Stimulated activated CD4-positive, alpha-beta T cell treated with anti-CD3 and anti-CD28 coated beads, Interleukin-12 subunit alpha, Interleukin-12 subunit beta, amount 100 ng/mL, for 48 hours (primary cell): ENCODE data around the gene TTC8.
"Not testable (repeated sequence)": the region's sequence is repeated elsewhere in the genome, so short reads cannot be mapped to it uniquely, and the experiment has no call there.

Experiments
- DNase-seq, 3 donors: peaks; one replicate each; pipeline ENCODE4 v3.0.0-alpha.2; 2020; ENCODE audit warnings: low read depth in 2 of 3, low spot score in 1 of 3

Gene TTC8

DNA sequence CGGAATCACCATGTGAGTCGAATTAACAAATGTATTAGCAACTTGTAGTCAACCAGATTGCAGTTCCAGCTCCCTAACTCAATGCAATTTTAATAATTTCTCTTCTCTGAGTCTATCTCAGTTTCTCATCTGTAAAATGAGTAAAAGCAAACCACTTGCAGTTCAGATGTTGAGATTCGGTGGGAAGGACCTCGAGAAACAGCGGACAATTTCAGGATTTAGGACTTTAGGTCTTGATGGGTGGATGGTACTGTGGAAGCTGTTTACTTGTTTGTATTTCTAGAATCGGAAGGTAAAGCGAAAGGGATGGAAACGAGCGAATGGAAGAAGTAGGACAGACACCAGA lies 510 bp upstream of the TTC8 start:
- no peak for DNase-seq

DNA sequence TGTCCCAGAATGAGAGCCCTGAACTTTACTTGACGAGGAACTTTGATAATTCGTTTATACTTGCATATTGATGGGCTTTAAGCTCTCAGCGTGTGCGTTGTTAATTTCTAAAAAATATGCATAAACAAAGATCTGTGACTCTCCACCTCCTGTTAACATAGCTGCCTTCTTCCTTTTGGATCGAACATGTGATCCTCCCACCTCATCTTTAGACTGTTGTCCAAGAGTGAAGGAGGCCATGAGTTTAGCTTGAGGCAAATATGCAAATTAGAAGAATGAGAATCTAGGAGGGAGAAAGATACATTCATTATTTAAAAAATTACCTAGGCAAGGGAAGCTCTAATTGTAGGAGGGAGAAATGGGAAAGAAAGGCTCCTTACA lies 617 bp downstream of the TTC8 start:
- no peak for DNase-seq

DNA sequence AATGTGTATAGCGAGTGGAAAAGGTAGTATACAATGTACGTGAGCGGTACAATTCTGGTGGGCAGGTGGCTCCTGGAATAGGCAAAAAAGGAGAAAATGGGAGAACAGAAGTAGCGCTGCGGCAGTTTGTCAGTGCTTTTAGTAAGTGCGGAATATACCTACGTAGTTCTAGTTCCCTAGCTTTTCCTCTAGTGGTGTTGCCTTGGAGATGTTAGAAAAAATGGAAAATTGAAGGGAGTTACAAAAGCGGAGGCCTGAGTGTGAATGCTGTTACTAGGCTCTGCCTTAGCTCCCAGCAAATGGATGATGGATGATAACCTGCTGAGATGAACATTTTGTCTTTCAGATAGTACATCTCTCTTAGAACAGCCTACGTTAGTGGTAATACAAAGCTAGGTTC lies 1.1 kb downstream of the TTC8 start:
- DNase-seq: no peak

DNA sequence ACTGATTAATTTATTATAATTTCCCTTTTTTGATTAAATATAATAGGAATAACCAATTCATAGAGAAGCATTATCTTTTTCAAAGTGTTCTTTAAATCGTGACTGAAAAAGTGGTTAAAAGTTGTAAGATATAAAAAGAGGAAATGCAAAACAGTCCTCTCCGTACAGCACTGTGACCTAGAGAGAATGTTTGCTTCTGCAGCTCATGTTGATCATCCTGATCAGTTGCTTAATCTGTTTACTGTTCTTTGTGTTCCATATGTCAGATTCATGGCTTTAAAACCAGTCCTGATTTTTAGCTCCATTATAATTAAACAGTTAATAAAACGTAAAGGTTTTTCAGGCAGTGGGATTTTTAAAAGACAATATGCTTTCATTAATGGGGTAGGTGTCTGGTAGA lies 4.7 kb downstream of the TTC8 start:
- no peak for DNase-seq

DNA sequence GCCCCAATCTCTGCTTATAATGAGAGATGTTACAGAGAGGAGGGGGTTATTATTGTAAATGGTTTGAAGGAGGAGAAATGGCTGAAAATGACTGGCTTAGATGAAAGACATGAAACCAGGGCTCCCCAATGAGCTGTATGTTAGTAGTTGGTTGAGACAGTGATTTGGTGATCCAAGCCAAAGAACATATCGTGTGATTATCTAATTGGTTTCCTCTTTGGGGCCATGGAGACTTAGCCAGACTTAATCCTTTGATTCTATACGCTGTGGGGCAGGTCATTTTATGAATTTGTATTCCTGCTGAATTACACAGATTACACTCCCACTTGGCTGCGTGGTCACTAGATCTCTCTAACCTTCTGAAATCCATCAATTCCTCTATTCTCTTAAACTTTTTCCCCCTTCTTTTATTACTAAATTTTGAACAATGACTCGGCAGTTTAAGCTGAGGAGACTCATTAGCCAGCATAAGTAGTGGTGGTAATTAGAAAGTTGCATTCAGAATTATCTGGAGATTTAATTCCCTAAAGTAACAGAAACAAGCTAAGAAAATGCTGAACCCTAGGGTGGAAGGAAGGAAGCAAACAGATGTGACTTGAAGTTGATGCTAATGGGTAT lies 5.3 kb downstream of the TTC8 start:
- no peak for DNase-seq

DNA sequence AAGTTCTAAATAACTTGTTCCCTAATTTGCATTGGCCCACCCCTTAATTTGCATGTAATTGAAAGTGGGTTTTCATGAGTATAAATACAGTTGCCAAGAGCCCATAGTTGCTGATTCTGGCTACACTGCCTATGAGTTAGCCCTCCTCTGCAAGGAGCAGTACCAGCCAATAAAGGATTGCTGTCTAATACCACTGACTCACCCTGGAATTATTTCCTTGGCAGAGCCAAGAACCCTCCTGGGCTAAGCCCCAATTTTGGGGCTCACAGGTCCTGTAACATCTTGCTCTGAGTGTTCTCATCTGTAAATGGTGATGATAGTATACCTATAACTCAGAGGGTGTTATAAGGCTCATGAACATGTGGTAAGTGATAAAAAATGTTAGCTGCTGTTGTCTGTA lies 6.8 kb downstream of the TTC8 start:
- no peak for DNase-seq

DNA sequence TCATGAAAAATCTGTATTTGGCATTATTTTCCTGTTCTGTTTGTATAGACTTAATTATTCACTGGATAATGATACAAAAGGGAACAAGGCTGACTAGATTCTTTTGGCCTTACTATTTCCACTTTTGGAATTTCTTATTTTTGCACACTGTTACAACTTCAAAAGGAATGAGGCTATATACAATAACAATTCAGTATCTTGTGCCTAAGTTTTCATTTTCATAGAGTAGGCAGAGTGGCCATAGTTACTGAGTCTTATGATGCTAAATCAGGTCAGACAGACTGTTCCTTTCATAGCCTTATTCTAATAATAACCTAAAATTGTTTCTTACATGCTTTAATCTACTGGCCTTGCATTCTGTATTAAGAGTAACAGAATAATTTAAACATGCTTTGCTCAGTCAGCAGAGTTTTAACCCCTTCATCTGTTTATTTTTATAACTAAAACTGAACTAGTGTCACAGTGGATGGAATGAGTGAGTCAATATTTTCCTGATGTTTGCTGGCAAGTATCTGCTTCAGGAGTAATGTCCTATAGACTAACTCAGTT lies 10.5 kb downstream of the TTC8 start:
- no peak for DNase-seq

DNA sequence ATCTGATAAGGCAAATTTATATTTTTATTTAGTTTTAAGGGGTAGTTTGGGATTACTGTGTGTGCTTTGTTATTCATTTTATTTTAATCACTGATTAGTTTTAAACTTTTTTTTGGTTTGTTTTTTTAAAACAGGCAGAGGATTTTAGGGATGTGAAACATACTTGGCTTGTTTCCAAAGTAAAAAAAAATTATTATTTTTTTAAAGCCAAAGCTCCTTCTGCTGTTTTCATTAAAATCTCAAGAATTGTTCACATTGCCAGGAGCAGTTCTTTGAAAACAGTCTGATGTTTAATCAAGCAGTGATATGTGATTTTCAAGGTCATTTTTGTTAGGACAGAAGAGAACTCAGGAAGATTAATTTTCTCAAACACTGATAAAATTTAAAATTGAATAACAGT lies 11.2 kb downstream of the TTC8 start:
- DNase-seq: no peak

DNA sequence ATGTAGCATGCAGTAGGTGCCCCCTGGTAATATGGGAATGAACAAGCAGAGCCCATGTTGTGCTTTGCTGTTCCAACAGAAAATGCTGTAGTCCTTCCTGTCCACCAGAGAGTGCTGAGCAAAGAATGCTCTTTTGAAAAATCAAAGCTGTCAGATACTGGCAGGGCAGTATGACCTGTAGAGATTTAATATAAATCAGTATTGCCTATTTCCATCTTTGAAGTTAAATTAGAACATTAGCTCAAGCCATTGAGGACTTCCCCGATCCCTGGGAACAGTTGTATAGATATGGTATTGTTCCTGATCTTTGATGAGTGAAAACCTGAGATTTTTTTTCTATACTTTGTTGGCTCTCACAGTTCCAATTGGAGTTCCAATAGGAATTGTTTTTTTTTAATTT lies 13.0 kb downstream of the TTC8 start:
- DNase-seq: no peak

DNA sequence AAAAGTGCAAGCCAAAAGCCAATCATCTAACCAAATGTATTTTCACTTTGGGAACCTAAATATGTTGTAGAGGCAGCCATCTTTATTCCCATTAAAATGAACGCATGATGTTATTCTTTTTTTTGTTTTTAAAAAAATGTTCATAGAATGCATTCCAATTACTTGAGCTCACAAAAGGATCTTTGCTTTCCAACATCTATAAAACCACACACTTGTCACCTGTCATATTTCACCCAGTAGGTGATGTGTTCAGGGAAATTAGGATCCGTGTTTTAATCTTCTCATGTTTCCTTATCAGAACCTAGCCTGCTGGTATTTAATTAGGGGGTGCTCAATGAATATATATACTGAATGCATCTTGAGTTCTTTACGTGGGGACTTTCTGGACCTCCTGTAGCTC lies 13.6 kb downstream of the TTC8 start:
- DNase-seq: no peak

DNA sequence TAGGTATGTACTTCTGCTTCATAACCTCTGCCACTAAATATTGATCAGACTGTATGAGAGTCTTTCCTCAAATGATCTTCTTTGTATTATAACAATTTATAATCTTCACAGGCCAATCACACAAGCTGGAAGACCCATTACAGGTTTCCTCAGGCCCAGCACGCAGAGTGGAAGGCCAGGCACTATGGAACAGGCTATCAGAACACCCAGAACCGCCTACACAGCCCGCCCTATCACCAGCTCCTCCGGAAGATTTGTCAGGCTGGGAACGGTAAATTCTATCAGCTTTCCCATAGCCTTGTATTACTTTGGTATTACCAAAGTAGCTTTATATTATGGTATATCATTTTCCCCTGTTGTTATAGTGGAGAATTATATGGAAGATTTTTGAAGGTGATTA lies 16.5 kb downstream of the TTC8 start:
- no peak for DNase-seq

DNA sequence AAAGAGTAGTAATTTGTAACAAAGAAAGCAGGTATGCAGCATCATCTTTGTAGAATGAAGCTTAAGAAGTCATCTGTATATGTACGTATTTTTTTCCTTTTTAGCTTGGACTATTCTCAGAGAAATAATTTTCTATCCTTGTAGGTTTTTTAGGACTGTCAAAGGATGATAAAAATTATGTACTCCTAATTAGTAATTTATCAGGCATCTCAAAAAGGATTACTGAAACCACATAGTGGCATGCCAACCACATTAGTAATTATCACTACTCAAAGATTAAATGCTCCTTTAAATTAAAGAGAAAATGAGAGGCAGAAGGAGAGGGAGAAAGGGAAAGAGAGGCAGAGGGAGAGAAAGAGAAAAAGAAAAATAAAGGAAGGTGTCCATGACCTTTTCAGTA lies 17.3 kb downstream of the TTC8 start:
- DNase-seq: no peak

DNA sequence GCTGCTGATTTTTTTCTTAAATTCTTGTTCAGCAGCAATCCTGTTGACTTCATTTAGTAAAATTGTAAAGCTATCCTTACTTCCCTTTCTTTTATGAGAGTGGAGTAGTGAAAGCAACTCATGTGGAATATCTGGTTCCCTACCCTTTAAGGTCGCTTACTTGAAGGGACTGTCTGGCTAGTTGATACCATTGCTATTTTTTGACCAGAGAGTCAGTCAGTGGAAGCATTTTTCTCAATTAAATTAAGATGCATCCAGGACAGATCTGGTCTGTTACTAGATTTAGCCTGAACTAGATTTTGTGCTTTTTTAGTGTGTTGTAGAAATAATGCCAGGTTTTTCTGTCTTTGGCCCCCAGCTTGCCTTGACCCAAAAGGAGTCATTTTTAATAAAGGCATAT lies 18.0 kb downstream of the TTC8 start:
- DNase-seq: no peak

DNA sequence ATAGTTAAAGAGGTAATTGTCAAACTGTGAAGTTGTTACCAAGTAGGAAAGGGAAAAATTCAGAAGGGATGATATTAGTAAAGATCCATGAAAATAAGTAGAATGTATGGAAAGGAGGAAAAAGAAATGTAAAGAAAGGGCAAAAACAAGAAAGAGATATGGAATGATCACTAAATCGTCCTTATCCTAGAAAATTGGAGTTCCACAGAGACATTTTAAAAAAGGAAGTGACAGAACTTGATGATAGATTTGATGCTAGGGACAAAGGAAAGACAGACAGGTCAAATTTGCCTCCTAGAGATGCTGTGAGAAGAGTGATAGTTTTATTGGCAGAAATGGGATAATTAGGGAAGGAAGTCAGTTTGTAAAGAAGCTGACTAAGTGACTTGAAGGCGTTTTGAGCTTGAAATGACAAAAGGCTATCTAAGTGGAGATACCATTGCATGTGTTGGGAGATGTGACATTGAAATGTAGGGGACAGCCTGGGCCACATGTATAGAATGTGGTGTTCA lies 20.6 kb downstream of the TTC8 start:
- DNase-seq: no peak

DNA sequence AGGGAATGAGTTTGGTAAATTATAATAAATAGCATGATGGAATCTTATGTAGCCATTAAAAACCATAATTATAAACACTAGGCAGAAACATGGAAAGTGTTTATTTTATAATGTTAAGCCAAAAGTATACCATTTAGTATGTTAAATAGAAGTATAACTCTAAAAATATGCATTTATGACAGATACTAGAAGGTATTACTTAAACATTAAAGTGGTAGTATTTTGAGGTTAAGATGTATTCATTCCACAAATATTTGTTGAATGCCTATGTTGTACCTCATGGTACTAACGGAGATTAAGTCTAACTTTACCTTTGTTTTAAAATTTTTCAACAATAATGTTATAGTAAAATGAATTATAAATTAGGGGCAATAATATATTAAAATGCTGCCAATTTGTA lies 24.1 kb downstream of the TTC8 start:
- DNase-seq: no peak

DNA sequence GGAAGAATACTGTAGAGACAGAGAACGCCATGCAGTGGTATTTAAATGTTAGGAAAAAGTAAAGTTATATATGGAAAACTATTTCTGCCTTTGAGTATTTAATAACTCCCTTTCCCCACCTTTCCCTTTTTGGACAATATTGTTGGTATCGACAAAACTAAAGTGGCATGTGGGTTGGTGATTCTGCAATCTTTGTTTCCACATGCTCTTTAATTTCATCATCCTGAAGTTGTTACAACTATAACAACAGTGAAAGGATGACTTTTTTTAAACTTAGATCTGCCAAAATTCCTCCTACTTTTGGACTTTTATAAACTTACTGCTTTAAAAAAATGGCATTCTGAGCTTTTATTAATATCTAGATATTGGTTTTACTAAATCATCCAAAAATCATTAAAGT lies 25.3 kb downstream of the TTC8 start:
- no peak for DNase-seq

DNA sequence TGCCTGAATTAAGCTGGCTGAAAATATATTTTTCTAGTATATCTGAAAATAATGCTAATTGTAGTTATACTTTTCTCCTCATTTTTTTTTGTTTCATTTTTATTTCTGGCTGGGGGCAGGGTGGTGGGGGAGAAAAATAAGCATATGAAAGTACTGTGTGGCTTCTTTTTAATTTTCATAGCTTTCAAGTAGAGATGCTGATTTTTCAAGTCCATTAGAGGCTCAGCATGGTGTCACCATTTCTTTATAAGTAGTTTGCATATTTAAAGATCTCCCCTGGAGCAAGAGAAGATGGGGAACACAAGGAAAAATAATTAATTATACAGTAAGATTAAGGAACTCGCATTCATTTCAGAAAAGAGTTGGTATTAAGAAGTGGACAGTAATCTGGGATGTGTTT lies 27.1 kb downstream of the TTC8 start:
- no peak for DNase-seq

DNA sequence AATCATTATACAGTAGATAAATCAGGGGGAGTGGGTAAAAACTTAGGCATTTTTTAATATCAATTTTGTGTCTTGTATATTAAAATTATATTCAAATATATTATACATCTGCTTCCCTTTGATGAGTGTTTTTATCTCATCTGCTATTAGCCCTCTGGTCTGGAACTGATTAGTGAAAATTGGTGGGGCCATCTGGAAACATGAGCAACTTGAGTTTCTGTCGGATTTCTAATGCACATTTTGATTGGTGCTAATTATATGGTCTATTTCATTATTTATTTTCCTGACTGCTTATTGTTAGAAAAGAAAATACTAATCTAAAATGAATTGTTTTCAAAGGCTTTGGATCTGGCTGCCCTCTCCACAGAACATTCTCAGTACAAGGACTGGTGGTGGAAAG lies 28.2 kb downstream of the TTC8 start:
- no peak for DNase-seq

DNA sequence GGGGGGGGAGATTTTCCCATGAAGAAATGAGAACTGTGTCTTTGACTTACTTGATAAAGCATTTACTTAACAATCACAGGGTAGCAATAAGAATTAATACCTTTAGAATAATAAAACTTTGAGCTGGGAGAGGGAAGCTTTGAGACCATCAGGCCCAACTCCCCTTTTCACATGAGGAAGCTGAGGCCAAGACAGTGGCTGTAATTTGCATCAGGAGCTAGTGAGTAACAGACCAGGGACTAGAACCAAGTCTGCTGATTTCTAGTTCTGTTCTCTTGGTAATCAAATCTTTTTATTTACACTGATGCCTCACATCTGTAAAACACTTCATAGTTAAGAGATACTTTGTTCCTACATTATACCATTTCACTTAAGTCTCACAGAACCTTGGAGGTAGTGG lies 28.7 kb downstream of the TTC8 start:
- DNase-seq: no peak

DNA sequence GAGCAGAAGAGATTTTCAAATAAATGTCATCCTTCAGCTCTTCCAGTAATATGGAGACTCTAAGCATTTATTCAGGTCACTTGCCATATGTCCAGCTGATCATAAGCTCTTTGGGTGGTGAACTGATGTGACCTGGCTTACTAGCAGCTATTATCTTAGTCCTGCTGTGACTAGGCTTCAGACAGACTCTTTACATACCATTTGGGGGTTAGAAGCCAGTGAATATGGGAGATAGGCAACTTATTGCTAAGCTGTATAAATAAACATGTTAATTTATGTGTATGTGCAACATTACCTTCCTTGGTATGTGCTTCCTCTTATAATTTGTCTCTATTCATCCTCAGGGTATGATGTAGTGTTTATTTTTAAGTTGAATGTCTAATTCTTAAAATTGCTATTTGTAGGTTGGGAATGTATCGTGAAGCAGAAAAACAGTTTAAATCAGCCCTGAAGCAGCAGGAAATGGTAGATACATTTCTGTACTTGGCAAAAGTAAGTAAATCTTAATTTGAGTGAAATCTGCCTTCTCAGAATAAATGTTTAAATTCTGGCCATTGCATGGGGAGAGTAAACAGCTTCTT lies 32.4 kb downstream of the TTC8 start:
- no peak for DNase-seq

DNA sequence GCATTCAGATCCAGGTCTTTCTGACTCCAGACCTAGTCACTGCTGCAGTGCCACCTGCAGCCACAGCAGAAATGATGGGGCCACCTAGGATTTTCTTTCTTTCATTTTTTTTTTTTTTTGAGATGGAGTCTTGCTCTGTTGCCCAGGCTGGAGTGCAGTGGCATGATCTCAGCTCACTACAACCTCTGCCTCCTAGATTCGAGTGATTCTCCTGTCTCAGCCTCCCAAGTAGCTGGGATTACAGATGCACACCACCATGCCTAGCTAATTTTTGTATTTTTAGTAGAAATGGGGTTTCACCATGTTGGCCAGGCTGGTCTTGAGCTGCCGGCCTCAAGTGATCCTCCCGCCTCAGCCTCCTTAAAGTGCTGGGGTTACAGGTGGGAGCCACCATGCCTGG lies 33.4 kb downstream of the TTC8 start:
- not testable (repeated sequence) for DNase-seq

DNA sequence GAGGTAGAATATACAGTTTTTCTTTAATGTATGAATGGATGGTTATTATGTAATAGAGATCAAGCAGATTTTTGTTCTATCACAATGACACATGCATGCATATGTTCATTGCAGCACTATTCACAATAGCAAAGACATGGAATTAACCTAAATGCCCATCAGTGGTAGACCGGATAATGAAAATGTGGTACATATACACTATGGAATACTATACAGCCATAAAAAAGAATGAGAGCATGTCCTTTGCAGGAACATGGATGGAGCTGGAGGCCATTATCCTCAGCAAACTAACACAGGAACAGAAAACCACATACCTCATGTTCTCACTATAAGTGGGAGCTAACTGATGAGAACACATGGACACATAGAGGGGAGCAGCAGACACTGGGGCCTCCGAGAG lies 34.7 kb downstream of the TTC8 start:
- not testable (repeated sequence) for DNase-seq

DNA sequence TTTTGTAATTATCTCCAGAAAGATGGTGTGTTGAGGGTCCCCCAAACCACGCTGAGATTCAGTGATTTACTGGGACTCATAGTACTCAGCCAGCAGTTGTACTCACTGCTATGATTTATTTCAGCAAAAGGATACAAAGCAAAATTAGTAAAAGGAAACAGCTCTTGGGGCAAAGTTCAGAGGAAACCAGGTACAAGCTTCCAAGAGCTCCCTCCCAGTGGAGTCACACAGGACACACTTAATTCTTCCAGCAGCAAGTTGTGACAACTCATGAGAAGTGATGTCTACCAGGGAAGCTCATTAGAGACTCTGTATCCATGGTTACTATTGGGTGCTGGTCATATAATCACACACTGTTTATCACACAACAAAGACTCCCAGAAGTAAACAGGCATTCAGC lies 38.7 kb downstream of the TTC8 start:
- DNase-seq: no peak
